T-cell (primary cell): ENCODE results near the gene E2F3. TPM values are rescaled to one million over a fixed set of nuclear protein-coding genes. Genes with fewer than 3 reads are reported as not detected.

Experiments used
- ATAC-seq, 4 experiments: fragments of 200-7000 bp in 3 of 4; fragments of 150-1000 bp in 1 of 4; cut with Tn5 transposase; replicated peaks in 1 of 4; 1 replicate in 3 of 4; 2 replicates in 1 of 4; pipeline ENCODE4 v1.10.0; 2021; ENCODE audit warnings: moderate library complexity in 3 of 4, mild to moderate bottlenecking in 2 of 4, moderate number of reproducible peaks in 1 of 4
- CTCF ChIA-PET, 2 donors: fragments of 300-600 bp; sonication (Branson Sonifier 250); formaldehyde crosslinking; loops; one replicate each; lab custom pipeline; 2022; ENCODE audit warnings: antibody characterized with exemption in 2 of 2; lab: Charles Lee
- POLR2A ChIA-PET, 2 donors: fragments of 300-600 bp; sonication (Branson Sonifier 250); formaldehyde crosslinking; loops; one replicate each; lab custom pipeline; 2022; ENCODE audit warnings: antibody characterized with exemption in 2 of 2; lab: Charles Lee
- DNase-seq, 35 experiments: peaks; one replicate each; pipeline versions ENCODE4 v3.0.0 to v3.0.0-alpha.2; 2013 to 2023
- H3K27ac ChIP-seq: one replicate; pipeline ENCODE4 v1.5.1; 2013; ENCODE audit warnings: low read length
- H3K27me3 ChIP-seq, 2 experiments: replicated peaks in 1 of 2; 1 replicate in 1 of 2; 2 replicates in 1 of 2; pipeline versions ENCODE4 v1.6.1 to v1.7.0; 2013; ENCODE audit warnings: low read length in 1 of 2, mixed read lengths in 1 of 2; ENCODE audit not compliant: control insufficient read depth in 2 of 2, insufficient read depth in 2 of 2; ENCODE audit errors: extremely low read depth in 1 of 2
- H3K36me3 ChIP-seq, 2 donors: 1 replicate in 1 of 2; 2 replicates in 1 of 2; pipeline versions ENCODE4 v1.6.1 to v1.7.0; 2013; ENCODE audit warnings: low read length in 1 of 2; ENCODE audit not compliant: control insufficient read depth in 2 of 2, insufficient read depth in 1 of 2; ENCODE audit errors: extremely low read depth in 1 of 2
- H3K4me1 ChIP-seq, 2 experiments: 1 replicate in 1 of 2; 2 replicates in 1 of 2; pipeline versions ENCODE4 v1.6.1 to v1.7.0; 2013; ENCODE audit warnings: low read length in 2 of 2, mixed read lengths in 1 of 2; ENCODE audit not compliant: insufficient read depth in 2 of 2, control insufficient read depth in 1 of 2; ENCODE audit errors: extremely low read depth in 1 of 2
- H3K4me3 ChIP-seq, 2 donors: 1 replicate in 1 of 2; 2 replicates in 1 of 2; pipeline versions ENCODE4 v1.5.1 to v1.7.0; 2013; ENCODE audit warnings: mild to moderate bottlenecking in 2 of 2, low read length in 1 of 2, moderate library complexity in 1 of 2; ENCODE audit not compliant: control insufficient read depth in 1 of 2; ENCODE audit errors: extremely low read depth in 1 of 2
- H3K9me3 ChIP-seq: 2 replicates; pipeline ENCODE4 v1.7.0; 2013
- H3K27ac Mint-ChIP-seq, 2 donors: one replicate each; pipeline ENCODE4 v1.8.0; 2020 to 2021; ENCODE audit warnings: mild to moderate bottlenecking in 2 of 2, mixed read lengths in 2 of 2
- H3K27me3 Mint-ChIP-seq, 2 donors: one replicate each; pipeline ENCODE4 v1.8.0; 2021 to 2022; ENCODE audit warnings: mixed read lengths in 2 of 2
- H3K36me3 Mint-ChIP-seq: one replicate; pipeline ENCODE4 v1.8.0; 2021; ENCODE audit warnings: mixed read lengths
- H3K4me1 Mint-ChIP-seq, 3 donors: one replicate each; pipeline ENCODE4 v1.8.0; 2020 to 2022; ENCODE audit warnings: mixed read lengths in 3 of 3, mild to moderate bottlenecking in 1 of 3
- H3K4me3 Mint-ChIP-seq, 3 donors: one replicate each; pipeline ENCODE4 v1.8.0; 2020 to 2022; ENCODE audit warnings: mild to moderate bottlenecking in 3 of 3, mixed read lengths in 3 of 3, moderate library complexity in 3 of 3
- H3K9me3 Mint-ChIP-seq, 3 donors: one replicate each; pipeline ENCODE4 v1.8.0; 2020 to 2022; ENCODE audit warnings: mixed read lengths in 3 of 3
- WGBS: methylation state at CpG from one replicate; pipeline ENCODE4 v1.1.5; 2013; ENCODE audit warnings: missing lambda C conversion rate; ENCODE audit not compliant: insufficient coverage; 5-methylcytosine and 5-hydroxymethylcytosine counted together
- total RNA-seq, 35 experiments: library from RNA in 6 of 35; stranded (reverse) in 6 of 35; fragments of 120-200 nt in 1 of 35; gene quantifications; one replicate each; pipeline versions ENCODE4 v1.2.1 to v1.2.4 and lab custom pipeline; 2013 to 2026

E2F3 gene
- total RNA-seq, 5 donors from 2014 or later (not counting 1 experiment from before 2014, with no cell fraction given) = 9.6 to 28.2 (median 23.1) TPM

GRCh38 chr6:20438462-20439070 lies 36.9 kb downstream of the E2F3 start:
- DNase-seq (no peak), ATAC-seq (no peak)
- CTCF ChIA-PET = interaction anchor here (0.5 to 0.6 kb wide), 2 partner anchors 89 to 125 kb away, joined by 3 to 4 read pairs; no protein-coding TSS in a partner anchor
- no peak overlapping the region for H3K27ac ChIP-seq
- H3K36me3 ChIP-seq = peaks cover 2 to 9% of the 10 kb centered on the region in 2 donors
- Mint-ChIP-seq H3K27me3 (no peaks in the 10 kb centered on the region), H3K36me3 (peaks cover 51% of the 10 kb centered on the region), H3K27ac (no peak overlapping the region), H3K4me3 (no peak overlapping the region), H3K9me3 (peaks cover 0 to 9% (median 3%) of the 10 kb centered on the region in 3 donors), H3K4me1 (peaks cover 0 to 3% (median 0%) of the 10 kb centered on the region in 3 donors)
- no peak overlapping the region for H3K4me3 ChIP-seq
- H3K27me3 ChIP-seq = no peaks in the 10 kb centered on the region
- POLR2A ChIA-PET = no interaction called here
- H3K4me1 ChIP-seq = no peaks in the 10 kb centered on the region
- no peaks in the 10 kb centered on the region for H3K9me3 ChIP-seq
- 100% methylated on average over 1 of the region's 4 CpGs for WGBS

DNA sequence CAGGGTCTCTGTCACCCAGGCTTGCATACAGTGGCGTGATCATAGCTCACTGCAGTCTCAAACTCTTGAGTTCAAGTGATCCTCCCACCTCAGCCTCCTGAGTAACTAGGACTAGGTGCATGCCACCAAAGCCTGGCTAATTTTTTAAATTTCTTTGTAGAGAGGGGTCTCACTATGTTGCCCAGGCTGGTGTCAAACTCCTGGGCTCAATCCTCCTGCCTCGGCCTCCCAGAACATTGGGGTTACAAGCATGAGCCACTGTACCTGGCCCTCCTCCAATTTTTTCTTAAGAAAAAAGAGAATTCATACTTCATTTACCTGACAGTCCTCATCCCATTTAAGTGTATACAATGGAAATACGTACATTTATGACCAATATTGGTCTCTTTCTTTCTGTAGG lies 37.9 kb downstream of the E2F3 start:
- ATAC-seq (no peak), DNase-seq (no peak)
- Histone ChIP-seq H3K27me3 (no peaks in the 10 kb centered on the region), H3K36me3 (peaks cover 2 to 9% of the 10 kb centered on the region in 2 donors), H3K9me3 (no peaks in the 10 kb centered on the region), H3K27ac (no peak overlapping the region), H3K4me1 (no peaks in the 10 kb centered on the region), H3K4me3 (no peak overlapping the region)
- Mint-ChIP-seq H3K27me3 (no peaks in the 10 kb centered on the region), H3K9me3 (peaks cover 0 to 9% (median 3%) of the 10 kb centered on the region in 3 donors), H3K27ac (no peak overlapping the region), H3K36me3 (peaks cover 50% of the 10 kb centered on the region), H3K4me3 (no peak overlapping the region), H3K4me1 (peaks cover 0 to 5% (median 5%) of the 10 kb centered on the region in 3 donors)
- WGBS = no CpG with 5 or more reads among the region's 3 CpGs
- POLR2A ChIA-PET = no interaction called here
- CTCF ChIA-PET = no interaction called here

GRCh38 chr6:20440296-20440695 lies 38.6 kb downstream of the E2F3 start:
- Mint-ChIP-seq H3K4me1 (peaks cover 0 to 8% (median 5%) of the 10 kb centered on the region in 3 donors), H3K4me3 (no peak overlapping the region), H3K9me3 (peaks cover 0 to 9% (median 3%) of the 10 kb centered on the region in 3 donors), H3K27ac (no peak overlapping the region), H3K36me3 (peaks cover 46% of the 10 kb centered on the region), H3K27me3 (no peaks in the 10 kb centered on the region)
- ATAC-seq (no peak), DNase-seq (no peak)
- no peaks in the 10 kb centered on the region for H3K9me3 ChIP-seq
- no peaks in the 10 kb centered on the region for H3K27me3 ChIP-seq
- H3K36me3 ChIP-seq = peaks cover 2 to 9% of the 10 kb centered on the region in 2 donors
- WGBS = 90% methylated on average over 2 of the region's 4 CpGs
- no peak overlapping the region for H3K27ac ChIP-seq
- no peak overlapping the region for H3K4me3 ChIP-seq
- POLR2A ChIA-PET = interaction anchor here in 1 of 2 donors (0.6 kb wide), 1 partner anchor 61 kb away, joined by 3 read pairs; no protein-coding TSS in a partner anchor
- CTCF ChIA-PET = interaction anchor here (0.6 to 1.1 kb wide), 2 partner anchors 36 to 37 kb away, joined by 4 read pairs; no protein-coding TSS in a partner anchor
- no peaks in the 10 kb centered on the region for H3K4me1 ChIP-seq

- Histone ChIP-seq H3K4me3 (no peak overlapping the region), H3K27ac (no peak overlapping the region), H3K27me3 (no peaks in the 10 kb centered on the region), H3K36me3 (peaks cover 7 to 13% of the 10 kb centered on the region in 2 donors), H3K4me1 (no peaks in the 10 kb centered on the region), H3K9me3 (no peaks in the 10 kb centered on the region)
- ATAC-seq = no peak
- no peak overlapping the region for H3K4me3 Mint-ChIP-seq
- peaks cover 49% of the 10 kb centered on the region for H3K36me3 Mint-ChIP-seq
- peaks cover 2 to 10% (median 5%) of the 10 kb centered on the region in 3 donors for H3K4me1 Mint-ChIP-seq
- H3K9me3 Mint-ChIP-seq = peaks cover 0 to 9% (median 3%) of the 10 kb centered on the region in 3 donors
- H3K27ac Mint-ChIP-seq = no peak overlapping the region
- H3K27me3 Mint-ChIP-seq = no peaks in the 10 kb centered on the region
- no peak for DNase-seq
- CTCF ChIA-PET = interaction anchor here (0.7 to 1.1 kb wide), 2 partner anchors 37 to 151 kb away, joined by 3 to 4 read pairs; no protein-coding TSS in a partner anchor
- POLR2A ChIA-PET = interaction anchor here in 1 of 2 donors (0.6 kb wide), 1 partner anchor 205 kb away, joined by 7 read pairs; no protein-coding TSS in a partner anchor
- no CpG with 5 or more reads among the region's 1 CpG for WGBS
Observed at GRCh38 chr6:20441236-20441635, 39.6 kb downstream of the E2F3 start.

DNA sequence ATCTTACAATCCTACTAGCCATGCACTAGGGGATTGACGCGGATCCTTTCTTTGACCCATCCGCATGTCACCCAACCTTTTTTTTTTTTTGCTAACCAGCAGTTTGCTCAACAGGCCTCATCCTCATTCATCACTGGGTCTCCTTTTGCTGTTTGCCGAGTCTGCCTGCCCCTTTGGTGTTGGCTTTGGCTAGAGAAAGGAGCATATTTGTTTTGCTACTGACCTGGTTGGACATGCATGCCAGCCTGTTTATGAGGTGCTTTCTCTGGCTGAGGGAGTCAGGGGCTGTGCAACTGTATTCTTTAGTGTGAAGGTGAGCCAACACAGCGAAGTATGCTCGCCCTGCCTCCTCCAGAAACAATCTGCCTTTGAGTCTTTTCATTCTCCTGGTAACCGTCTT lies 40.2 kb downstream of the E2F3 start:
- Mint-ChIP-seq H3K9me3 (peaks cover 0 to 9% (median 3%) of the 10 kb centered on the region in 3 donors), H3K4me1 (peaks cover 3 to 11% (median 6%) of the 10 kb centered on the region in 3 donors), H3K4me3 (no peak overlapping the region), H3K27ac (no peak overlapping the region), H3K36me3 (peaks cover 45% of the 10 kb centered on the region), H3K27me3 (no peaks in the 10 kb centered on the region)
- peaks cover 7 to 9% of the 10 kb centered on the region in 2 donors for H3K36me3 ChIP-seq
- no peak overlapping the region for H3K4me3 ChIP-seq
- H3K4me1 ChIP-seq = no peaks in the 10 kb centered on the region
- DNase-seq (no peak), ATAC-seq (no peak)
- H3K27me3 ChIP-seq = no peaks in the 10 kb centered on the region
- POLR2A ChIA-PET = no interaction called here
- H3K9me3 ChIP-seq = no peaks in the 10 kb centered on the region
- CTCF ChIA-PET = no interaction called here
- H3K27ac ChIP-seq = no peak overlapping the region
- 100% methylated on average over 2 of the region's 7 CpGs for WGBS

DNA sequence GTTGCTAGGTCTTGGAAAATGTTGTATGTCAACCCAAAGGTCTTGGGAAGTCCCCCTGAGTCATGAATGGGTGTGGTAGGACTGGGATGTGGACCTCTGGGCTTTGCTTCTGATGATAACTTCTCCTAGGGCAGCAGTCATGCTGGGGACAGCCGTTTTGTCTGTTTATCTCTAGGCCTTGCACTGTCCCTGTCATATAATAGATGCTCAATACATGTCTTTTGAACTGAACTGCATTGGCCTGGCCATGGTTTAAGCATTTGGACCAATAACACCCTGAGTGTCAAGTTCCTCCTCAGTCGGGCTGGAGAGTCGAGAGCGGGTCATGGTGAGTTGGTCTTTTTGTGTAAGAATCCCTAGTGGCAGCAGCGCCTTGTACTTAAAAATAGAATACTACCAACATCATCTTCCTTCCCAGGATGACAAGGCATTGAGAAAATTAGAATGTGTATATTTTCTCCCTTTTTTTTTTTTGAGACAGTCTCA lies 43.1 kb downstream of the E2F3 start:
- CTCF ChIA-PET = interaction anchor here in 1 of 2 donors (1.0 kb wide), 1 partner anchor 40 kb away, joined by 3 read pairs; no protein-coding TSS in a partner anchor
- H3K27ac Mint-ChIP-seq = no peak overlapping the region
- no peak for ATAC-seq

More for the DNA sequence above, 43.1 kb downstream of the E2F3 start:
- Histone ChIP-seq H3K27me3 (no peaks in the 10 kb centered on the region), H3K4me3 (no peak overlapping the region), H3K27ac (no peak overlapping the region), H3K36me3 (peaks cover 7 to 9% of the 10 kb centered on the region in 2 donors), H3K9me3 (no peaks in the 10 kb centered on the region), H3K4me1 (peaks cover 0 to 3% of the 10 kb centered on the region in 2 experiments)
- Mint-ChIP-seq H3K4me3 (no peak overlapping the region), H3K9me3 (peaks cover 0 to 3% (median 2%) of the 10 kb centered on the region in 3 donors), H3K4me1 (peaks cover 21 to 30% (median 22%) of the 10 kb centered on the region in 3 donors), H3K36me3 (peaks cover 28% of the 10 kb centered on the region), H3K27me3 (no peaks in the 10 kb centered on the region)
- POLR2A ChIA-PET = no interaction called here
- WGBS = 86% methylated on average over 1 of the region's 5 CpGs
- peak in 2 of 35 experiments; percentile 1 to 3 for DNase-seq
